NOMO-1 (cell line): Measurements from ENCODE around the gene CDH4.

ENCODE experiments used
- DNase-seq, 2 experiments: peaks; one replicate each; lab custom pipeline; 2025; ENCODE audit not compliant: unreplicated experiment in 2 of 2; lab: John Stamatoyannopoulos, UW

Gene CDH4

GRCh38 chr20:61712688-61713087 lies 460.6 kb downstream of the CDH4 start:
- DNase-seq: no peak

- no peak for DNase-seq
These were observed 466.4 kb downstream of the CDH4 start for GRCh38 chr20:61718361-61719005.

- DNase-seq: no peak
These were observed 467.8 kb downstream of the CDH4 start for GRCh38 chr20:61719691-61720347.

- DNase-seq: no peak
These were observed 468.3 kb downstream of the CDH4 start for GRCh38 chr20:61720348-61720696.

- DNase-seq: no peak
These were observed 470.2 kb downstream of the CDH4 start for GRCh38 chr20:61722146-61722678.

GRCh38 chr20:61723529-61724257 lies 471.6 kb downstream of the CDH4 start:
- no peak for DNase-seq

- DNase-seq: no peak
These were observed 472.3 kb downstream of the CDH4 start for GRCh38 chr20:61724376-61724775.

- DNase-seq: no peak
These were observed 473.1 kb downstream of the CDH4 start for GRCh38 chr20:61725145-61725544.

GRCh38 chr20:61725966-61726365 lies 473.9 kb downstream of the CDH4 start:
- no peak for DNase-seq

- DNase-seq: no peak
These were observed 474.9 kb downstream of the CDH4 start for GRCh38 chr20:61726979-61727378.

- DNase-seq: no peak
These were observed 475.7 kb downstream of the CDH4 start for GRCh38 chr20:61727761-61728160.

- no peak for DNase-seq
These were observed 476.3 kb downstream of the CDH4 start for GRCh38 chr20:61728326-61728725.

- DNase-seq: no peak
These were observed 477.0 kb downstream of the CDH4 start for GRCh38 chr20:61728786-61729770.

- no peak for DNase-seq
These were observed 478.7 kb downstream of the CDH4 start for GRCh38 chr20:61730631-61731362.

GRCh38 chr20:61731363-61732181 lies 479.5 kb downstream of the CDH4 start:
- DNase-seq: no peak

- no peak for DNase-seq
These were observed 480.6 kb downstream of the CDH4 start for GRCh38 chr20:61732511-61733210.

- no peak for DNase-seq
These were observed 481.2 kb downstream of the CDH4 start for GRCh38 chr20:61733216-61733615.

GRCh38 chr20:61733891-61734732 lies 482.1 kb downstream of the CDH4 start:
- DNase-seq: no peak
